K562 (cell line): ENCODE results near the gene BRMS1. TPM values are rescaled to one million over a fixed set of nuclear protein-coding genes. Genes with fewer than 3 reads are reported as not detected.

Experiments used
- BCOR ChIP-seq: fragments of 450-650 bp; IDR thresholded peaks from 2 replicates; pipeline ENCODE4 v1.6.1; 2016
- CHD1 ChIP-seq: fragments of 200-600 bp; sonication (generic); IDR thresholded peaks from one replicate; pipeline ENCODE4 v1.6.1; 2012; ENCODE audit warnings: mild to moderate bottlenecking, moderate library complexity, low read length, inconsistent platforms
- COPS2 ChIP-seq: fragments of 450-650 bp; conservative IDR thresholded peaks from 2 replicates; pipeline ENCODE4 v1.6.1; 2016; ENCODE audit warnings: mild to moderate bottlenecking, moderate library complexity
- EHMT2 ChIP-seq: fragments of 450-650 bp; IDR thresholded peaks from 2 replicates; pipeline ENCODE4 v1.6.1; 2018; ENCODE audit warnings: antibody characterized with exemption
- ETV1 ChIP-seq: fragments of 450-650 bp; conservative IDR thresholded peaks from 2 replicates; pipeline ENCODE4 v1.6.1; 2016; ENCODE audit warnings: missing genetic modification characterization, control low read depth, low read depth, missing compliant biosample characterization
- HCFC1 ChIP-seq: IDR thresholded peaks from 2 replicates; pipeline ENCODE4 v1.6.1; 2012; ENCODE audit warnings: low read depth, low read length, improper control_type of control experiment
- PTBP1 ChIP-seq: fragments of 200-400 bp; formaldehyde crosslinking; IDR thresholded peaks from 2 replicates; pipeline ENCODE4 v1.6.1; 2017; ENCODE audit warnings: low read depth, low read length
- RHOXF2B ChIP-seq: fragments of 250-450 bp; sonication (Bioruptor Pico); conservative IDR thresholded peaks from 2 replicates; pipeline ENCODE4 v1.5.1; 2021
- SMC3 ChIP-seq: conservative IDR thresholded peaks from 2 replicates; pipeline ENCODE4 v1.6.1; 2011; ENCODE audit warnings: low read depth, low read length, improper control_type of control experiment; ENCODE audit not compliant: insufficient read depth
- SPI1 ChIP-seq: IDR thresholded peaks from 2 replicates; pipeline ENCODE4 v1.6.1; 2011; ENCODE audit warnings: low read depth, low read length, control low read depth, borderline replicate concordance
- SRF ChIP-seq, 2 experiments: fragments of 250-450, 450-650 bp in 1 of 2; sonication (Bioruptor Pico) in 1 of 2; sonication (generic) in 1 of 2; formaldehyde crosslinking; IDR thresholded peaks; 2 replicates each; pipeline versions ENCODE4 v1.5.0 to v1.5.1; 2020 to 2022; ENCODE audit warnings: mild to moderate bottlenecking in 1 of 2, missing genetic modification reagents in 1 of 2
- THRAP3 ChIP-seq: fragments of 450-650 bp; IDR thresholded peaks from 2 replicates; pipeline ENCODE4 v1.6.1; 2016; ENCODE audit warnings: mild to moderate bottlenecking, inconsistent platforms, borderline replicate concordance
- YY1 ChIP-seq, 3 experiments: IDR thresholded peaks; 2 replicates each; pipeline ENCODE4 v1.6.1; 2011; ENCODE audit warnings: low read length in 2 of 3, mild to moderate bottlenecking in 2 of 3, moderate library complexity in 2 of 3, borderline replicate concordance in 1 of 3, control low read depth in 1 of 3, low read depth in 1 of 3; ENCODE audit not compliant: insufficient read depth in 3 of 3, insufficient replicate concordance in 2 of 3, control insufficient read depth in 1 of 3, insufficient read length in 1 of 3; ENCODE audit errors: extremely low read depth in 1 of 3
- ZNF134 ChIP-seq: fragments of 250-450 bp; sonication (Bioruptor Pico); conservative IDR thresholded peaks from 2 replicates; pipeline ENCODE4 v1.4.0; 2020
- polyA plus RNA-seq, 8 experiments: library from polyadenylated mRNA; depleted of rRNA in 4 of 8; stranded (reverse) in 5 of 8; unstranded in 3 of 8; fragments of >200 nt; fragmentation: Nextera tagmentation in 2 of 8; fragmentation: Illumina TruSeq in 1 of 8; extraction: Ambion mirVana in 2 of 8; extraction: Trizol in 1 of 8; gene quantifications; 2 replicates each; pipeline versions ENCODE4 v1.2.1 to v1.2.3, GENCODE V29; 2011 to 2014; ENCODE audit warnings: inconsistent platforms in 1 of 8, missing spikeins in 1 of 8
- total RNA-seq, 7 experiments: library from RNA; depleted of rRNA in 6 of 7; stranded (reverse); fragments of >200 nt in 6 of 7; fragmentation: Illumina TruSeq in 2 of 7; extraction: Trizol in 2 of 7; gene quantifications; 2 replicates each; pipeline versions ENCODE4 v1.2.1 to v1.2.3, GENCODE V29; 2011 to 2021; ENCODE audit warnings: low replicate concordance in 1 of 7
- TF ChIP-seq, protein P1 (sequence below): fragments of 450-650 bp; IDR thresholded peaks from 2 replicates; pipeline ENCODE4 v1.6.1; 2016
- TF ChIP-seq, protein P2 (sequence below): fragments of 250-450 bp; sonication (Bioruptor Pico); IDR thresholded peaks from 2 replicates; pipeline ENCODE4 v1.5.0; 2021; ENCODE audit warnings: mild to moderate bottlenecking, moderate library complexity
- TF ChIP-seq, protein P3 (sequence below): IDR thresholded peaks from 2 replicates; pipeline ENCODE4 v1.6.1; 2016; ENCODE audit warnings: missing genetic modification characterization, missing compliant biosample characterization
- TF ChIP-seq, protein P4 (sequence below): fragments of 450-650 bp; formaldehyde crosslinking; IDR thresholded peaks from 2 replicates; pipeline ENCODE4 v1.4.0; 2022; ENCODE audit warnings: missing genetic modification characterization
- TF ChIP-seq, protein P5 (sequence below): fragments of 450-650 bp; formaldehyde crosslinking; conservative IDR thresholded peaks from 2 replicates; pipeline ENCODE4 v1.4.0; 2022; ENCODE audit warnings: mild to moderate bottlenecking, missing genetic modification characterization

BRMS1 gene
- total and polyA plus RNA-seq, 9 of the 15 experiments (the other 6 are each of a cell fraction or from before 2014, with no cell fraction given), result 2.2 to 78.8 (median 33.4) TPM

DNA sequence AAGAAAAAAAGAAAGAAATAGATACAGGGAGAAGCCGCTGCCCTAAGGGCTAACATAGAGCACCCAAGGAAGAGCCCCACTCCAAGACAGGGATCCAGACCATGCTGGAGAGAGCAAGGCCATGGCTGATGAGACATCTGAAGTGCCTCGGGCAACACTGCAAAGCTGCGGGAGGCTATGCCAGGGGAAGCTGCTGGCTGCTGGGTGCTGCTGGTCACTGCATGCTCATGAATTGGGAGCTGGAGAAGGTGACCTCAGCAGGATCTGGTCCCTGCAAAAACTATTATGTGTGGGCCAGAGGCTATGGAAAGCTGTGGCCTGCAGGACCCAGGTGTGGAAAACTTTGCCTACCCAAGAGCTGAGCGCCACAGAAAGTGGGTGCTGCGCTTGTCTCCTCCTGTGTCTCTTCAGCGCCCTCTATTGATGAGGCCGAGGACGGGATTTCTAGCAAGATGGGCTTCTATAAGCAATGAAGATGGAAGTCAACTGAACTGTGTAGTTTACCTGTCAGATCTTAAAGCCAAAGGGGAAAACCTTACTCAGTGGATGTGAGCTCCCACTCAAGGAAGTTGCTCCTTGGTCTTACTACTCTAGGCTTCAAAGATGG lies 44.0 kb upstream of the BRMS1 start (continued):
- TF ChIP-seq PTBP1, result no peak
- TF ChIP-seq THRAP3, result no peak
- peak in 1 of 3 experiments; percentile 26 for TF ChIP-seq YY1 (IDR thresholded peaks at IDR 0.05; ENCODE audit: borderline replicate concordance in 1 of 3, control insufficient read depth in 1 of 3, extremely low read depth in 1 of 3, insufficient read depth in 3 of 3, insufficient read length in 1 of 3, insufficient replicate concordance in 2 of 3, low read depth in 1 of 3, low read length in 2 of 3)
- no peak for TF ChIP-seq HCFC1
- TF ChIP-seq, protein P1, sequence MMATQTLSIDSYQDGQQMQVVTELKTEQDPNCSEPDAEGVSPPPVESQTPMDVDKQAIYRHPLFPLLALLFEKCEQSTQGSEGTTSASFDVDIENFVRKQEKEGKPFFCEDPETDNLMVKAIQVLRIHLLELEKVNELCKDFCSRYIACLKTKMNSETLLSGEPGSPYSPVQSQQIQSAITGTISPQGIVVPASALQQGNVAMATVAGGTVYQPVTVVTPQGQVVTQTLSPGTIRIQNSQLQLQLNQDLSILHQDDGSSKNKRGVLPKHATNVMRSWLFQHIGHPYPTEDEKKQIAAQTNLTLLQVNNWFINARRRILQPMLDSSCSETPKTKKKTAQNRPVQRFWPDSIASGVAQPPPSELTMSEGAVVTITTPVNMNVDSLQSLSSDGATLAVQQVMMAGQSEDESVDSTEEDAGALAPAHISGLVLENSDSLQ, result no peak
- no peak for TF ChIP-seq BCOR
- no peak for TF ChIP-seq SRF (CRISPR knock-in tag; IDR thresholded peaks at IDR 0.05)
- no peak for TF ChIP-seq CHD1
- no peak for TF ChIP-seq ZNF134 (CRISPR knock-in tag)
- TF ChIP-seq, protein P2, sequence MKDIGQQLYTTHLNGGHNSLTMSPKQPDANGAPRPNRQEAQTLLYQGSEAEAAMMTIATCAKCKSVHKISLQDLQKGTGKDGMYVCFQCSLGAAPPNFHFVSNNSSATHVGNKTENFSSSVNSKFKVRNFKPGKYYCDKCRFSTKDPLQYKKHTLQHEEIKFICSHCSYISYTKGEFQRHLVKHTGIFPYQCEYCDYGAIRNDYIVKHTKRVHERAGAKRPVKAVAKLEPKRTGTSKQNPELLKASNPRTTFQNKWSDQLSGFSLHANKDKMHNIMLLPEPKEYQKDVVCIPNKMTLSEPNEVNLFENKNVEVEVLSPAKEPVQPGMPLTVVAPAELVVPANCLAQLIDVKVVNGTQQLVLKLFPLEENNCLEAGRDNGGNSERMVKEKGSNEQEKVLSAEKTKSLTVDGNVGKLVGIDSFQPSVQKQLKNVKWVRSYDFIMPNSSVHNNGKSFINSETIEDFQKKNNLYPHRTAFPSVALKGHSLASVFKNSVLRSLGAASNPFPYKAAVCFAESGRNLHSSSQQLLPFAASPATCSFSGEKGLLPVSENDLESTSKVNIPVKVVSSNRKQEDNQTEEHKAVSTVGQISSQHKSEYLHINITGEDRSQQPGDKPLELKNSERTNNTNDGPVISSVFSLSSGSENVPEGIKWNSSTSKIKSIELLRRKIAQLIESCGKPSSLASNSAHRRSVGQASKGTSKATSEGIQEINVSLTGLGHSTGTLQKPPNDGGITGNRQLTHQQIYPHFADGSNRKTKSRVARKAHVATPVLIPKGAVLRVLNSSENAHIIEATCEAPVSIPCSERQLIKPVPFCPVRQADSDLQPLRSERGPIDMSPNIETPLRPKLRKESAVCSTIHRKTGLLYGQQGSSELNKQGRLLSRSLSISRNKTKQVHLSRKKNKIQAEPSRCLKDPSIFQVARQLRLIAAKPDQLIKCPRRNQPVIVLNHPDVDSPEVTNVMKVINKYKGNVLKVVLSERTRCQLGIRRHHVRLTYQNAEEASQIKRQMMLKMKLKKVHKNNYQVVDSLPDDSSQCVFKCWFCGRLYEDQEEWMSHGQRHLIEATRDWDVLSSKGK (CRISPR knock-in tag), result no peak
- TF ChIP-seq, protein P3, sequence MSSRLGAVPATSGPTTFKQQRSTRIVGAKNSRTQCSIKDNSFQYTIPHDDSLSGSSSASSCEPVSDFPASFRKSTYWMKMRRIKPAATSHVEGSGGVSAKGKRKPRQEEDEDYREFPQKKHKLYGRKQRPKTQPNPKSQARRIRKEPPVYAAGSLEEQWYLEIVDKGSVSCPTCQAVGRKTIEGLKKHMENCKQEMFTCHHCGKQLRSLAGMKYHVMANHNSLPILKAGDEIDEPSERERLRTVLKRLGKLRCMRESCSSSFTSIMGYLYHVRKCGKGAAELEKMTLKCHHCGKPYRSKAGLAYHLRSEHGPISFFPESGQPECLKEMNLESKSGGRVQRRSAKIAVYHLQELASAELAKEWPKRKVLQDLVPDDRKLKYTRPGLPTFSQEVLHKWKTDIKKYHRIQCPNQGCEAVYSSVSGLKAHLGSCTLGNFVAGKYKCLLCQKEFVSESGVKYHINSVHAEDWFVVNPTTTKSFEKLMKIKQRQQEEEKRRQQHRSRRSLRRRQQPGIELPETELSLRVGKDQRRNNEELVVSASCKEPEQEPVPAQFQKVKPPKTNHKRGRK (tag), result no peak
- TF ChIP-seq RHOXF2B (CRISPR knock-in tag), result no peak
- TF ChIP-seq COPS2, result no peak
- TF ChIP-seq, protein P4, sequence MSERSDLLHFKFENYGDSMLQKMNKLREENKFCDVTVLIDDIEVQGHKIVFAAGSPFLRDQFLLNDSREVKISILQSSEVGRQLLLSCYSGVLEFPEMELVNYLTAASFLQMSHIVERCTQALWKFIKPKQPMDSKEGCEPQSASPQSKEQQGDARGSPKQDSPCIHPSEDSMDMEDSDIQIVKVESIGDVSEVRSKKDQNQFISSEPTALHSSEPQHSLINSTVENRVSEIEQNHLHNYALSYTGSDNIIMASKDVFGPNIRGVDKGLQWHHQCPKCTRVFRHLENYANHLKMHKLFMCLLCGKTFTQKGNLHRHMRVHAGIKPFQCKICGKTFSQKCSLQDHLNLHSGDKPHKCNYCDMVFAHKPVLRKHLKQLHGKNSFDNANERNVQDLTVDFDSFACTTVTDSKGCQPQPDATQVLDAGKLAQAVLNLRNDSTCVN (CRISPR knock-in tag), result no peak
- TF ChIP-seq EHMT2, result peak; percentile 47; the same call in 1 of the 2 replicates
- peak; percentile 26; the same call in 1 of the 2 replicates for TF ChIP-seq SMC3
- TF ChIP-seq, protein P5, sequence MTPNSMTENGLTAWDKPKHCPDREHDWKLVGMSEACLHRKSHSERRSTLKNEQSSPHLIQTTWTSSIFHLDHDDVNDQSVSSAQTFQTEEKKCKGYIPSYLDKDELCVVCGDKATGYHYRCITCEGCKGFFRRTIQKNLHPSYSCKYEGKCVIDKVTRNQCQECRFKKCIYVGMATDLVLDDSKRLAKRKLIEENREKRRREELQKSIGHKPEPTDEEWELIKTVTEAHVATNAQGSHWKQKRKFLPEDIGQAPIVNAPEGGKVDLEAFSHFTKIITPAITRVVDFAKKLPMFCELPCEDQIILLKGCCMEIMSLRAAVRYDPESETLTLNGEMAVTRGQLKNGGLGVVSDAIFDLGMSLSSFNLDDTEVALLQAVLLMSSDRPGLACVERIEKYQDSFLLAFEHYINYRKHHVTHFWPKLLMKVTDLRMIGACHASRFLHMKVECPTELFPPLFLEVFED (CRISPR knock-in tag), result no peak
- TF ChIP-seq ETV1 (tag), result no peak
- TF ChIP-seq SPI1, result no peak
